GM12891 (cell line): ENCODE results near the gene MCTP2.

ENCODE experiments used
- POLR2A ChIP-seq: IDR thresholded peaks from 2 replicates; pipeline ENCODE4 v1.6.1; 2011; ENCODE audit warnings: low read depth, low read length, control low read depth
- POLR2AphosphoS5 ChIP-seq: IDR thresholded peaks from 2 replicates; pipeline ENCODE4 v1.6.1; 2011; ENCODE audit warnings: low read depth, low read length, control low read depth
- POU2F2 ChIP-seq: IDR thresholded peaks from 2 replicates; pipeline ENCODE4 v1.6.1; 2011; ENCODE audit warnings: low read depth, mild to moderate bottlenecking, control low read depth, low read length, moderate library complexity
- SPI1 ChIP-seq: IDR thresholded peaks from 2 replicates; pipeline ENCODE4 v1.6.1; 2011; ENCODE audit warnings: low read depth, low read length, control low read depth
- TAF1 ChIP-seq: IDR thresholded peaks from 2 replicates; pipeline ENCODE4 v1.6.1; 2011; ENCODE audit warnings: low read depth, low read length, control low read depth

DNA sequence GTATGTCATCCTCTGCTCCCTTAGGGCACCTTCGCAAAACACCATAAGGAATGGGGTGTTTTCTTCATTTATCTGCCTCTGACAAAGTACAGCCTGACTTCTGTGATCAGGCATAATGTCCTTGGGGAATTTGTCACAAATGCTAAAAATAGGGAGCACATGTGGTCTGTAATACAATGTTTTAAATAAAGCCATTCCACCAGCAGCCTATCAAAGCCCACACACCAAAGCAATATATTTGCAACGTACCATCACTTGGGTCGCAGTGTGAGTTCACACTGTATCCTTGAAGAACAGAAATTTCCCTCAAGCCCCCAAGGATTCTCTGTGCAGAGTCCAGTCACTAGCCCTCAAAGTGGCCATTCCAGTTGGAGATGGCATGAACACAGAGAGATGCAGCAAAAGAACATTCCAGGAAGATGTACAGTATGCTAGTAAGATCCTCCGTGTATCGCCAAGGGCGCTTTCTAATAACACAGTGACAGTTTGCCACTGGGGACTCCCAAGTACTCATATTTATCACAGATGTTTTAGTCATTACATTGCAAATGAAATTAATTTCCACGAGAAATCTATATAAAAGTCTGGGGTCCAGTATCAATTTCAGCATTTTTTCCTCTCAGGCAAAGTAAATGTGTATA, 246.7 kb downstream of the MCTP2 start:
- TF ChIP-seq POLR2AphosphoS5 (no peak), TAF1 (no peak), POLR2A (no peak), POU2F2 (no peak), SPI1 (no peak)
